H9 (cell line): Measurements from ENCODE around the gene LINC01488. TPM values are rescaled to one million over a fixed set of nuclear protein-coding genes. Genes with fewer than 3 reads are reported as not detected.

Source experiments
- DNase-seq: peaks from one replicate; pipeline ENCODE4 v3.0.0-alpha.2; 2017
- H2AFZ ChIP-seq: one replicate; pipeline ENCODE4 v1.6.1; 2013; ENCODE audit warnings: mild to moderate bottlenecking, low read length, control low read depth, moderate library complexity
- H2AK5ac ChIP-seq: 2 replicates; pipeline ENCODE4 v1.6.1; 2013; ENCODE audit warnings: low read length, control low read depth, mixed read lengths; ENCODE audit not compliant: insufficient read length
- H2BK120ac ChIP-seq: one replicate; pipeline ENCODE4 v1.6.1; 2013; ENCODE audit warnings: low read depth, mild to moderate bottlenecking, low read length, control low read depth, inconsistent platforms; ENCODE audit not compliant: poor library complexity, severe bottlenecking
- H2BK12ac ChIP-seq: 2 replicates; pipeline ENCODE4 v1.6.1; 2013; ENCODE audit warnings: low read length, control low read depth, mixed read lengths, low read depth; ENCODE audit not compliant: insufficient read length
- H2BK15ac ChIP-seq: 2 replicates; pipeline ENCODE4 v1.6.1; 2013; ENCODE audit warnings: low read depth, low read length, control low read depth
- H2BK20ac ChIP-seq: one replicate; pipeline ENCODE4 v1.6.1; 2013; ENCODE audit warnings: low read depth, mild to moderate bottlenecking, low read length, control low read depth, inconsistent platforms; ENCODE audit not compliant: poor library complexity, severe bottlenecking
- H2BK5ac ChIP-seq: 2 replicates; pipeline ENCODE4 v1.6.1; 2013; ENCODE audit warnings: low read length, control low read depth, mixed read lengths; ENCODE audit not compliant: insufficient read length
- H3K14ac ChIP-seq: 2 replicates; pipeline ENCODE4 v1.6.1; 2013; ENCODE audit warnings: low read length, control low read depth; ENCODE audit not compliant: insufficient read depth
- H3K18ac ChIP-seq: 2 replicates; pipeline ENCODE4 v1.6.1; 2013; ENCODE audit warnings: low read depth, mild to moderate bottlenecking, mixed read lengths, low read length, control low read depth; ENCODE audit not compliant: insufficient read length
- H3K23ac ChIP-seq: 2 replicates; pipeline ENCODE4 v1.6.1; 2013; ENCODE audit warnings: low read length, control low read depth, mixed read lengths, low read depth; ENCODE audit not compliant: insufficient read length
- H3K23me2 ChIP-seq: 2 replicates; pipeline ENCODE4 v1.6.1; 2013; ENCODE audit warnings: low read depth, mild to moderate bottlenecking, mixed read lengths, low read length, control low read depth; ENCODE audit not compliant: insufficient read length, poor library complexity, severe bottlenecking
- H3K27ac ChIP-seq: 2 replicates; pipeline ENCODE4 v1.5.1; 2013; ENCODE audit warnings: low read length, control low read depth, mixed read lengths, low read depth; ENCODE audit not compliant: insufficient read length
- H3K27me3 ChIP-seq: 2 replicates; pipeline ENCODE4 v1.6.1; 2013; ENCODE audit warnings: low read length, control low read depth, inconsistent platforms; ENCODE audit not compliant: insufficient read depth
- H3K4ac ChIP-seq: 2 replicates; pipeline ENCODE4 v1.6.1; 2013; ENCODE audit warnings: low read depth, mild to moderate bottlenecking, control low read depth, inconsistent platforms, low read length, moderate library complexity
- H3K4me1 ChIP-seq: 2 replicates; pipeline ENCODE4 v1.6.1; 2013; ENCODE audit warnings: low read length, control low read depth, inconsistent platforms; ENCODE audit not compliant: insufficient read depth
- H3K4me2 ChIP-seq: 2 replicates; pipeline ENCODE4 v1.6.1; 2013; ENCODE audit warnings: low read length, control low read depth, mixed read lengths; ENCODE audit not compliant: insufficient read length, insufficient read depth
- H3K56ac ChIP-seq: 2 replicates; pipeline ENCODE4 v1.6.1; 2013; ENCODE audit warnings: low read depth, mild to moderate bottlenecking, mixed read lengths, low read length, control low read depth; ENCODE audit not compliant: insufficient read length
- H3K79me1 ChIP-seq: 2 replicates; pipeline ENCODE4 v1.6.1; 2013; ENCODE audit warnings: low read depth, mild to moderate bottlenecking, moderate library complexity, low read length, control low read depth, inconsistent platforms; ENCODE audit not compliant: insufficient read depth, poor library complexity, severe bottlenecking
- H3K79me2 ChIP-seq: 2 replicates; pipeline ENCODE4 v1.6.1; 2013; ENCODE audit warnings: low read length, control low read depth, inconsistent platforms; ENCODE audit not compliant: insufficient read depth
- H3K9ac ChIP-seq: 2 replicates; pipeline ENCODE4 v1.6.1; 2013; ENCODE audit warnings: low read length, control low read depth, mixed read lengths; ENCODE audit not compliant: insufficient read length; ENCODE audit errors: extremely low read depth
- H3K9me3 ChIP-seq: one replicate; pipeline ENCODE4 v1.6.1; 2013; ENCODE audit warnings: low read depth, low read length, inconsistent platforms; ENCODE audit not compliant: control insufficient read depth
- H3T11ph ChIP-seq: one replicate; pipeline ENCODE4 v1.6.1; 2013; ENCODE audit warnings: mild to moderate bottlenecking, low read length, control low read depth, inconsistent platforms
- H4K20me1 ChIP-seq: one replicate; pipeline ENCODE4 v1.6.1; 2013; ENCODE audit not compliant: control insufficient read depth, insufficient read length, insufficient read depth
- H4K5ac ChIP-seq: 2 replicates; pipeline ENCODE4 v1.6.1; 2013; ENCODE audit warnings: low read depth, mild to moderate bottlenecking, mixed read lengths, low read length, control low read depth; ENCODE audit not compliant: insufficient read length
- H4K8ac ChIP-seq: replicated peaks from 2 replicates; pipeline ENCODE4 v1.6.1; 2013; ENCODE audit warnings: low read length, control low read depth, mixed read lengths, low read depth; ENCODE audit not compliant: insufficient read length
- H4K91ac ChIP-seq: 2 replicates; pipeline ENCODE4 v1.6.1; 2013; ENCODE audit warnings: low read depth, mild to moderate bottlenecking, moderate library complexity, mixed read lengths, low read length, control low read depth; ENCODE audit not compliant: insufficient read length
- H3K27ac Mint-ChIP-seq, 3 experiments: 2 replicates in 2 of 3; 3 replicates in 1 of 3; pipeline ENCODE4 v1.8.0; 2020 to 2021; ENCODE audit warnings: mixed read lengths in 3 of 3, mild to moderate bottlenecking in 1 of 3, moderate library complexity in 1 of 3
- H3K27me3 Mint-ChIP-seq: 2 replicates; pipeline ENCODE4 v1.8.0; 2021; ENCODE audit warnings: low read depth, mild to moderate bottlenecking, moderate library complexity, mixed read lengths
- H3K36me3 Mint-ChIP-seq, 3 experiments: 2 replicates in 2 of 3; 3 replicates in 1 of 3; pipeline ENCODE4 v1.8.0; 2020 to 2021; ENCODE audit warnings: low read depth in 3 of 3, mixed read lengths in 3 of 3; ENCODE audit not compliant: insufficient read depth in 1 of 3
- H3K4me1 Mint-ChIP-seq, 2 experiments: 2 replicates each; pipeline ENCODE4 v1.8.0; 2020; ENCODE audit warnings: mixed read lengths in 2 of 2
- H3K4me3 Mint-ChIP-seq, 2 experiments: 2 replicates in 1 of 2; 3 replicates in 1 of 2; pipeline ENCODE4 v1.8.0; 2020 to 2021; ENCODE audit warnings: mild to moderate bottlenecking in 2 of 2, mixed read lengths in 2 of 2, moderate library complexity in 1 of 2
- H3K9me3 Mint-ChIP-seq, 2 experiments: 2 replicates in 1 of 2; 3 replicates in 1 of 2; pipeline ENCODE4 v1.8.0; 2020; ENCODE audit warnings: mild to moderate bottlenecking in 2 of 2, mixed read lengths in 2 of 2, moderate library complexity in 1 of 2
- CTCF ChIP-seq: fragments of 200-600 bp; sonication (generic); conservative IDR thresholded peaks from 3 replicates; pipeline ENCODE4 v1.8.0; 2021; ENCODE audit warnings: antibody characterized with exemption, mild to moderate bottlenecking
- WGBS: extraction: QIAGEN DNeasy Blood & Tissue Kit; methylation state at CpG from one replicate; pipeline ENCODE4 v1.1.7; 2013; ENCODE audit warnings: missing lambda C conversion rate, low lambda C conversion rate, mixed read lengths; ENCODE audit not compliant: insufficient read length; ENCODE audit errors: extremely low coverage; 5-methylcytosine and 5-hydroxymethylcytosine counted together
- total RNA-seq: library from RNA; stranded (reverse); gene quantifications from 2 replicates; pipeline ENCODE4 v1.2.1, GENCODE V29; 2021

The LINC01488 gene
- total RNA-seq, 1 experiment from 2014 or later = not detected

- H3K79me1 ChIP-seq = no peaks in the 10 kb centered on the region
- TF ChIP-seq CTCF = no peak
- no peak overlapping the region for H3K14ac ChIP-seq
- no peak overlapping the region for H3K4ac ChIP-seq
- no peak overlapping the region for H2BK12ac ChIP-seq
- H3K27me3 ChIP-seq = no peaks in the 10 kb centered on the region
- no peak overlapping the region for H3K9ac ChIP-seq
- H3K56ac ChIP-seq = no peak overlapping the region
- H3K27ac ChIP-seq = no peak overlapping the region
- H2BK5ac ChIP-seq = no peak overlapping the region
- H3K23ac ChIP-seq = no peak overlapping the region
- H2BK20ac ChIP-seq = no peak overlapping the region
- Mint-ChIP-seq H3K36me3 (peaks cover 6 to 8% (median 8%) of the 10 kb centered on the region in 3 experiments; a peak in 6 of 7 replicates), H3K4me3 (no peak overlapping the region), H3K9me3 (peaks cover 7% of the 10 kb centered on the region in 2 experiments; a peak in 4 of 5 replicates), H3K27ac (no peak overlapping the region), H3K27me3 (peaks cover 46% of the 10 kb centered on the region), H3K4me1 (peaks cover 15 to 17% of the 10 kb centered on the region in 2 experiments)
- no peak for DNase-seq
- no peak overlapping the region for H3K4me2 ChIP-seq
- no peak overlapping the region for H3K18ac ChIP-seq
- no peaks in the 10 kb centered on the region for H3K23me2 ChIP-seq
- no peaks in the 10 kb centered on the region for H3K9me3 ChIP-seq
- no peak overlapping the region for H3T11ph ChIP-seq
- H3K4me1 ChIP-seq = no peaks in the 10 kb centered on the region
- no peak overlapping the region for H4K91ac ChIP-seq
- H2AFZ ChIP-seq = no peak overlapping the region
- H4K20me1 ChIP-seq = no peaks in the 10 kb centered on the region
- no peak overlapping the region for H2BK120ac ChIP-seq
- no peak overlapping the region for H4K8ac ChIP-seq
- H4K5ac ChIP-seq = no peak overlapping the region
- no CpG with 5 or more reads among the region's 9 CpGs for WGBS
- H2AK5ac ChIP-seq = no peak overlapping the region
- no peaks in the 10 kb centered on the region for H3K79me2 ChIP-seq
- no peak overlapping the region for H2BK15ac ChIP-seq
Observed at GRCh38 chr11:69470301-69470700, 11.2 kb upstream of the LINC01488 start.
